ENCODE measurements around the gene DDAH1.

GRCh38 chr1:85343213-85343611 is 121.7 kb downstream of the DDAH1 start:
- TF ChIP-seq CTCF (conservative IDR thresholded peaks at IDR 0.05; ENCODE audit: low read depth, low read length) (no peak), EZH2 (IDR thresholded peaks at IDR 0.05; ENCODE audit: low read length, unreplicated experiment) (no peak), EZH2phosphoT487 (IDR thresholded peaks at IDR 0.05; ENCODE audit: borderline replicate concordance, low read length) (no peak)

All from PC-3 (cell line).